GM21528 (cell line): Measurements from ENCODE around the gene GAPDHS.

ENCODE experiments used
- ATAC-seq: cut with Tn5 transposase; IDR thresholded peaks from one replicate; pipeline ENCODE4 v1.9.1; 2021; ENCODE audit warnings: mild to moderate bottlenecking, moderate library complexity; ENCODE audit not compliant: unreplicated experiment, low FRiP score

Gene GAPDHS

GRCh38 chr19:35533201-35533821 lies at the start of gene GAPDHS:
GAPDHS (plus strand) TSS chr19:35533456; CDS start chr19:35533528, 72 bp downstream.
- no peak for ATAC-seq

- no peak for ATAC-seq
Measured at GRCh38 chr19:35484252-35485036, 48.8 kb upstream of the GAPDHS start.

GRCh38 chr19:35486268-35486708 lies 47.0 kb upstream of the GAPDHS start:
- ATAC-seq, result no peak

GRCh38 chr19:35487656-35488182 lies 45.5 kb upstream of the GAPDHS start:
- ATAC-seq, result no peak

- ATAC-seq, result no peak
Measured at GRCh38 chr19:35488677-35489076, 44.6 kb upstream of the GAPDHS start.

GRCh38 chr19:35490364-35490763 lies 42.9 kb upstream of the GAPDHS start, which contains the start of gene KRTDAP:
KRTDAP (minus strand) TSS chr19:35490464; CDS start chr19:35490442, 22 bp downstream.
- ATAC-seq, result no peak

GRCh38 chr19:35491836-35492360 lies 41.4 kb upstream of the GAPDHS start:
- ATAC-seq, result no peak

- ATAC-seq, result no peak
Measured at GRCh38 chr19:35493971-35494370, 39.3 kb upstream of the GAPDHS start.

- no peak for ATAC-seq
Measured at GRCh38 chr19:35495107-35496064, 37.9 kb upstream of the GAPDHS start.

- ATAC-seq, result no peak
Measured at GRCh38 chr19:35497406-35497805, 35.9 kb upstream of the GAPDHS start.

- ATAC-seq, result no peak
Measured at GRCh38 chr19:35498220-35498619, 35.0 kb upstream of the GAPDHS start.

GRCh38 chr19:35498984-35499527 lies 34.2 kb upstream of the GAPDHS start:
- ATAC-seq, result no peak

- no peak for ATAC-seq
Measured at GRCh38 chr19:35500611-35501010, 32.6 kb upstream of the GAPDHS start.

GRCh38 chr19:35501684-35502083 lies 31.6 kb upstream of the GAPDHS start:
- no peak for ATAC-seq

GRCh38 chr19:35502751-35503150 lies 30.5 kb upstream of the GAPDHS start:
- ATAC-seq, result no peak

- no peak for ATAC-seq
Measured at GRCh38 chr19:35506011-35506410, 27.2 kb upstream of the GAPDHS start.

- ATAC-seq, result no peak
Measured at GRCh38 chr19:35507561-35507960, 25.7 kb upstream of the GAPDHS start.

- no peak for ATAC-seq
Measured at GRCh38 chr19:35508129-35508528, 25.1 kb upstream of the GAPDHS start.

- no peak for ATAC-seq
Measured at GRCh38 chr19:35509018-35509652, 24.1 kb upstream of the GAPDHS start.
